HFF-Myc (cell line): Measurements from ENCODE around the gene FAM181A.
A peak's percentile ranks its signal among the peaks of the same experiment; 100 is the strongest.

Experiments used
- DNase-seq: peaks from one replicate; pipeline ENCODE4 v3.0.0-alpha.2; 2011; ENCODE audit warnings: low read depth; ENCODE audit errors: extremely low read depth
- H3K4me3 ChIP-seq: replicated peaks from 2 replicates; pipeline ENCODE4 v1.5.1; 2011; ENCODE audit warnings: low read depth, mild to moderate bottlenecking, control low read depth, low read length
- CTCF ChIP-seq: IDR thresholded peaks from 2 replicates; pipeline ENCODE4 v1.5.1; 2012; ENCODE audit warnings: mild to moderate bottlenecking, low read depth, low read length, control low read depth; ENCODE audit errors: missing control alignments

Gene FAM181A

GRCh38 chr14:93888995-93889394 is 38.1 kb upstream of the FAM181A start:
- no peak for DNase-seq
- H3K4me3 ChIP-seq: no peak overlapping the region
- TF ChIP-seq CTCF: no peak

GRCh38 chr14:93889739-93890483 is 37.2 kb upstream of the FAM181A start:
- no peak for DNase-seq
- H3K4me3 ChIP-seq: no peak overlapping the region
- no peak for TF ChIP-seq CTCF

- no peak for TF ChIP-seq CTCF
Measured at GRCh38 chr14:93891756-93892504, 35.2 kb upstream of the FAM181A start.

GRCh38 chr14:93892505-93892839 is 34.7 kb upstream of the FAM181A start:
- TF ChIP-seq CTCF: no peak
- no peak overlapping the region for H3K4me3 ChIP-seq
- no peak for DNase-seq

More at GRCh38 chr14:93891756-93892504, 35.2 kb upstream of the FAM181A start:
- no peak overlapping the region for H3K4me3 ChIP-seq
- no peak for DNase-seq

- H3K4me3 ChIP-seq: no peak overlapping the region
- DNase-seq: no peak
- peak; percentile 99 for TF ChIP-seq CTCF
Measured at GRCh38 chr14:93892923-93893558, 34.1 kb upstream of the FAM181A start.

GRCh38 chr14:93893661-93894261 is 33.4 kb upstream of the FAM181A start:
- TF ChIP-seq CTCF: no peak
- no peak overlapping the region for H3K4me3 ChIP-seq
- DNase-seq: no peak
